ENCODE data around the gene NINJ2. TPM values are rescaled to one million over a fixed set of nuclear protein-coding genes. Genes with fewer than 3 reads are reported as not detected.
A peak's percentile ranks its signal among the peaks of the same experiment; 100 is the strongest.

Gene NINJ2
- polyA plus RNA-seq, 3 donors: 32.9 to 92.7 (median 73.7) TPM

GRCh38 chr12:625998-626397, 37.2 kb downstream of the NINJ2 start:
- Mint-ChIP-seq H3K4me3 (no peak overlapping the region), H3K27me3 (ENCODE audit: low read depth in 3 of 3) (no peaks in the 10 kb centered on the region), H3K27ac (peak overlapping the region in 1 of 7 donors; percentile 35), H3K36me3 (peaks cover 13 to 14% of the 10 kb centered on the region in 2 donors), H3K9me3 (no peaks in the 10 kb centered on the region), H3K4me1 (peaks cover 46% of the 10 kb centered on the region)
- intact Hi-C loops (cut with micrococcal nuclease): no loop called here
- Histone ChIP-seq H3K9ac (ENCODE audit: insufficient read depth, low read length, poor library complexity, severe bottlenecking) (no peak overlapping the region), H3K4me3 (replicated peaks in 1 of 3; ENCODE audit: low read depth in 2 of 3, low read length in 3 of 3) (no peak overlapping the region), H3K36me3 (replicated peaks in 1 of 2; ENCODE audit: control insufficient read depth in 1 of 2, insufficient read depth in 2 of 2, low read length in 2 of 2) (peaks cover 0 to 6% of the 10 kb centered on the region in 2 donors), H3K79me2 (ENCODE audit: insufficient read depth, low read length) (peaks cover 24% of the 10 kb centered on the region), H3K4me1 (ENCODE audit: control insufficient read depth in 1 of 2, insufficient read depth in 2 of 2, low read length in 2 of 2) (peaks cover 34 to 72% of the 10 kb centered on the region in 2 donors), H3K27ac (ENCODE audit: low read depth in 1 of 2, low read length in 2 of 2) (no peak overlapping the region), H2AFZ (ENCODE audit: insufficient read depth, low read depth, low read length, poor library complexity, severe bottlenecking) (no peak overlapping the region), H3K4me2 (replicated peaks; ENCODE audit: extremely low read depth, low read length, poor library complexity, severe bottlenecking) (no peak overlapping the region), H3K9me3 (replicated peaks in 1 of 2; ENCODE audit: control insufficient read depth in 1 of 2, insufficient read depth in 1 of 2, low read length in 2 of 2) (no peaks in the 10 kb centered on the region), H4K20me1 (ENCODE audit: insufficient read depth, low read length) (no peaks in the 10 kb centered on the region), H3K27me3 (ENCODE audit: control insufficient read depth in 2 of 2, insufficient read depth in 2 of 2, low read length in 2 of 2) (no peaks in the 10 kb centered on the region)
- no CpG with 5 or more reads among the region's 3 CpGs for WGBS (ENCODE audit: insufficient coverage)
- no peak for TF ChIP-seq CTCF (IDR thresholded peaks at IDR 0.05)
- no peak for DNase-seq

- no peak overlapping the region for H3K4me3 Mint-ChIP-seq
- H3K27ac Mint-ChIP-seq: peak overlapping the region; percentile 90 to 97 (median 95)
- Histone ChIP-seq H3K27ac (ENCODE audit: low read depth in 1 of 2, low read length in 2 of 2) (peak overlapping the region in 1 of 2 donors; percentile 81), H3K4me2 (replicated peaks; ENCODE audit: extremely low read depth, low read length, poor library complexity, severe bottlenecking) (no peak overlapping the region), H3K9me3 (replicated peaks in 1 of 2; ENCODE audit: control insufficient read depth in 1 of 2, insufficient read depth in 1 of 2, low read length in 2 of 2) (no peaks in the 10 kb centered on the region), H3K4me3 (replicated peaks in 1 of 3; ENCODE audit: low read depth in 2 of 3, low read length in 3 of 3) (no peak overlapping the region), H4K20me1 (ENCODE audit: insufficient read depth, low read length) (no peaks in the 10 kb centered on the region), H3K9ac (ENCODE audit: insufficient read depth, low read length, poor library complexity, severe bottlenecking) (no peak overlapping the region), H3K79me2 (ENCODE audit: insufficient read depth, low read length) (peaks cover 15% of the 10 kb centered on the region), H2AFZ (ENCODE audit: insufficient read depth, low read depth, low read length, poor library complexity, severe bottlenecking) (no peak overlapping the region), H3K4me1 (ENCODE audit: control insufficient read depth in 1 of 2, insufficient read depth in 2 of 2, low read length in 2 of 2) (peaks cover 52 to 73% of the 10 kb centered on the region in 2 donors), H3K27me3 (ENCODE audit: control insufficient read depth in 2 of 2, insufficient read depth in 2 of 2, low read length in 2 of 2) (no peaks in the 10 kb centered on the region), H3K36me3 (replicated peaks in 1 of 2; ENCODE audit: control insufficient read depth in 1 of 2, insufficient read depth in 2 of 2, low read length in 2 of 2) (peaks cover 0 to 6% of the 10 kb centered on the region in 2 donors)
- peaks cover 58% of the 10 kb centered on the region for H3K4me1 Mint-ChIP-seq
- WGBS (ENCODE audit: insufficient coverage): 100% methylated on average over 3 of the region's 4 CpGs
- intact Hi-C loops (cut with micrococcal nuclease): loop anchor here in 1 of 2 donors (5.0 kb wide), 1 partner anchor 47 kb away; no protein-coding TSS in a partner anchor
- H3K9me3 Mint-ChIP-seq: peaks cover 0 to 2% (median 0%) of the 10 kb centered on the region in 7 donors
- H3K27me3 Mint-ChIP-seq (ENCODE audit: low read depth in 3 of 3): no peaks in the 10 kb centered on the region
- H3K36me3 Mint-ChIP-seq: peaks cover 9 to 13% of the 10 kb centered on the region in 2 donors
- TF ChIP-seq CTCF (IDR thresholded peaks at IDR 0.05): no peak
- DNase-seq: no peak
Measured at GRCh38 chr12:623865-624372, 39.3 kb downstream of the NINJ2 start.
